B cell (primary cell): Measurements from ENCODE around the gene TIMM44.

Source experiments
- CTCF ChIP-seq: fragments of 200-600 bp; IDR thresholded peaks from one replicate; pipeline ENCODE4 v1.8.0; 2022; ENCODE audit warnings: antibody characterized with exemption, mild to moderate bottlenecking
- EZH2 ChIP-seq: IDR thresholded peaks from 2 replicates; pipeline ENCODE4 v1.6.1; 2012; ENCODE audit warnings: borderline replicate concordance, low read depth, mild to moderate bottlenecking, moderate library complexity, low read length; ENCODE audit not compliant: insufficient read depth, poor library complexity, severe bottlenecking

GRCh38 chr19:7919610-7920518, 23.6 kb downstream of the TIMM44 start, which contains the start of gene SNAPC2:
- TF ChIP-seq CTCF (no peak), EZH2 (no peak)
